Measurements from ENCODE around the gene TSEN2.
A peak's percentile ranks its signal among the peaks of the same experiment; 100 is the strongest.

The TSEN2 gene

GRCh38 chr3:12571986-12572385 is 87.7 kb downstream of the TSEN2 start:
- Histone ChIP-seq H3K27me3 (replicated peaks) (no peaks in the 10 kb centered on the region), H3K4me3 (ENCODE audit: low read depth, low read length) (no peak overlapping the region), H3K27ac (no peak overlapping the region), H3K36me3 (replicated peaks) (peaks cover 62% of the 10 kb centered on the region)
- DNase-seq: no peak
- in situ Hi-C loops (cut with HindIII; ENCODE audit: low pct_ligation_motif_present, low sequenced_read_pairs): no loop called here
- no peak for TF ChIP-seq CTCF (IDR thresholded peaks at IDR 0.05; ENCODE audit: low read depth, low read length, missing control alignments)

- DNase-seq: no peak
- H3K4me3 ChIP-seq (ENCODE audit: low read depth, low read length): no peak overlapping the region
- peaks cover 77% of the 10 kb centered on the region for H3K36me3 ChIP-seq (replicated peaks)
- H3K27ac ChIP-seq: no peak overlapping the region
- no peak for TF ChIP-seq CTCF (IDR thresholded peaks at IDR 0.05; ENCODE audit: low read depth, low read length, missing control alignments)
- no peaks in the 10 kb centered on the region for H3K27me3 ChIP-seq (replicated peaks)
- in situ Hi-C loops (cut with HindIII; ENCODE audit: low pct_ligation_motif_present, low sequenced_read_pairs): no loop called here
Observed at GRCh38 chr3:12574131-12574530, 89.9 kb downstream of the TSEN2 start.

DNA sequence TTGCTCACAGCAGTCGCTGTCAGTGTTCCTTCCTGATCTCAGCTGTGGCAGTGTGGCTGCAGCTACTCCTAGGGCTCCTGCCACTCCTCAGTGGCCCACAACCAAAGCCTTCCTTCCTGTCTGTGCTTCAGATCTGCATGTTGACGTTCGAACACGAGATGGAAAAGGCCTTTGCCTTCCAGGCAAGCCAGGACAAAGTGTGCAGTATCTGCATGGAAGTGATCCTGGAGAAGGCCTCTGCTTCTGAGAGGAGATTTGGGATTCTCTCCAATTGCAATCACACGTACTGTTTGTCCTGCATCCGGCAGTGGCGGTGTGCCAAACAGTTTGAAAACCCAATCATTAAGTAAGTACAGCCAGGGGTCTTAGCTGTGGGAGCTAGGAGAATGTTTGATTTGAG is 90.4 kb downstream of the TSEN2 start:
- no peak for DNase-seq
- TF ChIP-seq CTCF (IDR thresholded peaks at IDR 0.05; ENCODE audit: low read depth, low read length, missing control alignments): no peak
- Histone ChIP-seq H3K36me3 (replicated peaks) (peaks cover 79% of the 10 kb centered on the region), H3K4me3 (ENCODE audit: low read depth, low read length) (no peak overlapping the region), H3K27me3 (replicated peaks) (no peaks in the 10 kb centered on the region), H3K27ac (no peak overlapping the region)
- in situ Hi-C loops (cut with HindIII; ENCODE audit: low pct_ligation_motif_present, low sequenced_read_pairs): no loop called here

DNA sequence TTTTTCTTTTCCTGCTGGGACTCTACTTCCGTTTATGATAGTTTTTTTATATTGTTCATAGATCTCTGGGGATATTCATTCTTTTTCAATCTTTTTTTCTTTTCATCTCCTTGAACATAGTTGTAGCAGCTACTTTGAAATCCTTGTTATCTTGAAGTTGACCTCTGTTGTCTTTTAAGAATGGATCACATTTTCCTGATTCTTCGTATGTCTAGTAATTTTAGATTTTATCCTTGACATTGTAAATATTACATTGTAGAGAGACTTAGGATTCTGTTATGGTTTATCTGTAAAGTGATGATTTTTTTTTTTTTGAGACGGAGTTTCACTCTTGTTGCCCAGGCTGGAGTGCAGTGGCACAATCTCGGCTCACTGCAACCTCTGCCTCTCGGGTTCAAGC is 93.1 kb downstream of the TSEN2 start:
- in situ Hi-C loops (cut with HindIII; ENCODE audit: low pct_ligation_motif_present, low sequenced_read_pairs): no loop called here
- Histone ChIP-seq H3K27ac (no peak overlapping the region), H3K4me3 (ENCODE audit: low read depth, low read length) (no peak overlapping the region), H3K27me3 (replicated peaks) (no peaks in the 10 kb centered on the region), H3K36me3 (replicated peaks) (peaks cover 76% of the 10 kb centered on the region)
- TF ChIP-seq CTCF (IDR thresholded peaks at IDR 0.05; ENCODE audit: low read depth, low read length, missing control alignments): no peak
- DNase-seq: no peak

- Histone ChIP-seq H3K4me3 (ENCODE audit: low read depth, low read length) (no peak overlapping the region), H3K27me3 (replicated peaks) (no peaks in the 10 kb centered on the region), H3K27ac (no peak overlapping the region), H3K36me3 (replicated peaks) (peaks cover 77% of the 10 kb centered on the region)
- TF ChIP-seq CTCF (IDR thresholded peaks at IDR 0.05; ENCODE audit: low read depth, low read length, missing control alignments): peak; percentile 59
- in situ Hi-C loops (cut with HindIII; ENCODE audit: low pct_ligation_motif_present, low sequenced_read_pairs): no loop called here
- no peak for DNase-seq
Observed at GRCh38 chr3:12578742-12579141, 94.5 kb downstream of the TSEN2 start.

DNA sequence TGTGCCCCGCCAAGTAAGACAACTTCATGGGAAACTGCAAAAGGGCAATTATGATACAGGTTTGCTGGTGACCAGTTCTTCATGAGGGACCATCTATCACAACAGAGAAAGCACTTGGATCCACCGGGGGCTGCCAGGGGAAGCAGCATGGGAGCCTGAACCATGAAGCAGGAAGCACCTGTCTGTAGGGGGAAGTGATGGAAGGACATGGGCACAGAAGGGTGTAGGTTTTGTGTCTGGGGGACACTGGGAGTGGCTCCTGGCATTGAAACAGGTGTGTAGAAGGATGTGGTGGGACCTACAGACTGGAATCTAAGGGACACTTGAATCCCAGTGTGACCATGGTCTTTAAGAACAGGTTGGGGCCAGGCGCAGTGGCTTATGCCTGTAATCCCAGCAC is 95.2 kb downstream of the TSEN2 start:
- peaks cover 77% of the 10 kb centered on the region for H3K36me3 ChIP-seq (replicated peaks)
- in situ Hi-C loops (cut with HindIII; ENCODE audit: low pct_ligation_motif_present, low sequenced_read_pairs): no loop called here
- H3K27ac ChIP-seq: peak overlapping the region; percentile 41
- TF ChIP-seq CTCF (IDR thresholded peaks at IDR 0.05; ENCODE audit: low read depth, low read length, missing control alignments): no peak
- no peaks in the 10 kb centered on the region for H3K27me3 ChIP-seq (replicated peaks)
- H3K4me3 ChIP-seq (ENCODE audit: low read depth, low read length): no peak overlapping the region
- DNase-seq: no peak

Data from brain microvascular endothelial cell (primary cell).